ENCODE data around the gene TRIM33. TPM values are rescaled to one million over a fixed set of nuclear protein-coding genes. Genes with fewer than 3 reads are reported as not detected.

TRIM33 gene
- total and polyA plus RNA-seq, 2 donors (not counting 3 experiments of a cell fraction or from before 2014, with no cell fraction given), result 10.3 to 29.1 TPM

- CTCF ChIA-PET, result no interaction called here
- Histone ChIP-seq H3K36me3 (ENCODE audit: control insufficient read depth in 2 of 2, extremely low read depth in 1 of 2, insufficient read depth in 2 of 2, low read length in 2 of 2) (no peaks in the 10 kb centered on the region), H3K9me3 (replicated peaks; ENCODE audit: control insufficient read depth, insufficient read depth, low read length) (no peaks in the 10 kb centered on the region), H3K4me2 (ENCODE audit: insufficient read depth, low read length) (no peak overlapping the region), H3K79me2 (ENCODE audit: control insufficient read depth, insufficient read depth, low read length) (no peaks in the 10 kb centered on the region), H3K9ac (replicated peaks; ENCODE audit: extremely low read depth, insufficient read depth, low read length) (no peak overlapping the region), H4K20me1 (replicated peaks; ENCODE audit: control insufficient read depth, extremely low read depth, insufficient read depth, low read length) (no peaks in the 10 kb centered on the region), H3K9me1 (replicated peaks; ENCODE audit: control insufficient read depth, extremely low read depth, insufficient read depth, low read length) (no peaks in the 10 kb centered on the region), H3K4me1 (ENCODE audit: control insufficient read depth, extremely low read depth, insufficient read depth, low read length) (no peaks in the 10 kb centered on the region), H3K27ac (ENCODE audit: insufficient read depth, low read depth, low read length) (no peak overlapping the region), H2AFZ (ENCODE audit: low read depth, low read length) (no peak overlapping the region), H3K27me3 (ENCODE audit: control insufficient read depth in 2 of 2, insufficient read depth in 2 of 2, low read length in 2 of 2) (no peaks in the 10 kb centered on the region), H3K4me3 (replicated peaks in 1 of 3; ENCODE audit: insufficient read depth in 1 of 3, low read depth in 1 of 3, low read length in 3 of 3) (no peak overlapping the region)
- FAIRE-seq (no peak), DNase-seq (ENCODE audit: low read depth, low spot score) (no peak)
- POLR2A ChIA-PET, result no interaction called here
- dilution Hi-C loops (cut with MboI; ENCODE audit: extremely low pct_ligation_motif_present, low sequenced_read_pairs), result no loop called here
- intact Hi-C loops (cut with micrococcal nuclease), result no loop called here
- TF ChIP-seq EZH2 (IDR thresholded peaks at IDR 0.05; ENCODE audit: borderline replicate concordance, low read depth, low read length, severe bottlenecking) (no peak), FOS (IDR thresholded peaks at IDR 0.05; ENCODE audit: borderline replicate concordance, insufficient read depth, low read length) (no peak), GATA2 (IDR thresholded peaks at IDR 0.05; ENCODE audit: insufficient read depth, insufficient read length, low read depth, low read length) (no peak), POLR2AphosphoS5 (IDR thresholded peaks at IDR 0.05; ENCODE audit: insufficient read depth, low read depth, low read length) (no peak), MAX (IDR thresholded peaks at IDR 0.05; ENCODE audit: insufficient read depth, insufficient read length) (no peak), POLR2A (IDR thresholded peaks at IDR 0.05; ENCODE audit: low read depth, low read length) (no peak), JUN (IDR thresholded peaks at IDR 0.05; ENCODE audit: borderline replicate concordance, insufficient read depth, insufficient read length, low read depth) (no peak), MYC (IDR thresholded peaks at IDR 0.05; ENCODE audit: low read depth, low read length) (no peak), CTCF (IDR thresholded peaks at IDR 0.05; ENCODE audit: extremely low read depth in 1 of 2, insufficient read depth in 1 of 2, low read depth in 1 of 2, low read length in 2 of 2) (no peak)
- no TSS peak for BruUV-seq (replicated peaks)
Observed at GRCh38 chr1:114377356-114377755, 133.6 kb downstream of the TRIM33 start.

Measured in endothelial cell of umbilical vein (primary cell).